Peyer's patch (tissue), 4 donors: Measurements from ENCODE around the gene RPGRIP1L.

Experiments used
- POLR2A ChIP-seq, 2 donors: fragments of 450-650 bp; IDR thresholded peaks; one replicate each; pipeline ENCODE4 v1.5.1; 2017; ENCODE audit warnings: antibody characterized with exemption in 2 of 2, mild to moderate bottlenecking in 2 of 2, moderate library complexity in 2 of 2
- TF ChIP-seq, protein P1 (sequence below), 6 experiments: fragments of 450-650 bp in 4 of 6; fragments of 200-600 bp in 2 of 6; sonication (generic) in 1 of 6; IDR thresholded peaks; one replicate each; pipeline ENCODE4 v1.5.1; 2017 to 2019; ENCODE audit warnings: antibody characterized with exemption in 6 of 6, mild to moderate bottlenecking in 3 of 6, moderate library complexity in 1 of 6

DNA sequence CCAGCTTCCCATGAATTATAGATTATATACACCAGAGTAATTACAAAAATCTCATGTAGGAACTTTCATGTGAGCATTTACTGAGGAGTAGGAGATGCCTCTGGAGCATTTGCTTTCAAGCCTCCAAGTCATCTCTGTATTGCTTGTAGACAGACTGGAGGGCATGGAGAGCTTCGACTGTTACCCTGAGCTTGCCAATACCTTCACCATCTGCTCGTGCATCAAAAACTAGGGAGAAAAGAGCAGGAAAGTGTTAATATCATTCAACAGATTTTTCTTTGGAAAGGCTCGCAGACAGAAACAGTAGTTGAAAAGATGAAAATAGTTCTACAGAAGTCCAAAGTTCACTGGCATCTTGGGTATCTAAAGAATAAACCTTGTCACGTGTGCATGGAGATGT is 101.7 kb downstream of the RPGRIP1L start:
- no peak for TF ChIP-seq POLR2A (IDR thresholded peaks at IDR 0.05)
- TF ChIP-seq, protein P1, sequence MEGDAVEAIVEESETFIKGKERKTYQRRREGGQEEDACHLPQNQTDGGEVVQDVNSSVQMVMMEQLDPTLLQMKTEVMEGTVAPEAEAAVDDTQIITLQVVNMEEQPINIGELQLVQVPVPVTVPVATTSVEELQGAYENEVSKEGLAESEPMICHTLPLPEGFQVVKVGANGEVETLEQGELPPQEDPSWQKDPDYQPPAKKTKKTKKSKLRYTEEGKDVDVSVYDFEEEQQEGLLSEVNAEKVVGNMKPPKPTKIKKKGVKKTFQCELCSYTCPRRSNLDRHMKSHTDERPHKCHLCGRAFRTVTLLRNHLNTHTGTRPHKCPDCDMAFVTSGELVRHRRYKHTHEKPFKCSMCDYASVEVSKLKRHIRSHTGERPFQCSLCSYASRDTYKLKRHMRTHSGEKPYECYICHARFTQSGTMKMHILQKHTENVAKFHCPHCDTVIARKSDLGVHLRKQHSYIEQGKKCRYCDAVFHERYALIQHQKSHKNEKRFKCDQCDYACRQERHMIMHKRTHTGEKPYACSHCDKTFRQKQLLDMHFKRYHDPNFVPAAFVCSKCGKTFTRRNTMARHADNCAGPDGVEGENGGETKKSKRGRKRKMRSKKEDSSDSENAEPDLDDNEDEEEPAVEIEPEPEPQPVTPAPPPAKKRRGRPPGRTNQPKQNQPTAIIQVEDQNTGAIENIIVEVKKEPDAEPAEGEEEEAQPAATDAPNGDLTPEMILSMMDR (IDR thresholded peaks at IDR 0.05), result no peak
